ENCODE measurements around the gene MAP10. TPM values are rescaled to one million over a fixed set of nuclear protein-coding genes. Genes with fewer than 3 reads are reported as not detected.
A peak's percentile ranks its signal among the peaks of the same experiment; 100 is the strongest.

The MAP10 gene
- total and polyA plus RNA-seq, 10 of the 15 experiments (the other 5 are each of a cell fraction or from before 2014, with no cell fraction given), result 0.85 to 5.0 (median 4.3) TPM

- TF ChIP-seq, protein P1, sequence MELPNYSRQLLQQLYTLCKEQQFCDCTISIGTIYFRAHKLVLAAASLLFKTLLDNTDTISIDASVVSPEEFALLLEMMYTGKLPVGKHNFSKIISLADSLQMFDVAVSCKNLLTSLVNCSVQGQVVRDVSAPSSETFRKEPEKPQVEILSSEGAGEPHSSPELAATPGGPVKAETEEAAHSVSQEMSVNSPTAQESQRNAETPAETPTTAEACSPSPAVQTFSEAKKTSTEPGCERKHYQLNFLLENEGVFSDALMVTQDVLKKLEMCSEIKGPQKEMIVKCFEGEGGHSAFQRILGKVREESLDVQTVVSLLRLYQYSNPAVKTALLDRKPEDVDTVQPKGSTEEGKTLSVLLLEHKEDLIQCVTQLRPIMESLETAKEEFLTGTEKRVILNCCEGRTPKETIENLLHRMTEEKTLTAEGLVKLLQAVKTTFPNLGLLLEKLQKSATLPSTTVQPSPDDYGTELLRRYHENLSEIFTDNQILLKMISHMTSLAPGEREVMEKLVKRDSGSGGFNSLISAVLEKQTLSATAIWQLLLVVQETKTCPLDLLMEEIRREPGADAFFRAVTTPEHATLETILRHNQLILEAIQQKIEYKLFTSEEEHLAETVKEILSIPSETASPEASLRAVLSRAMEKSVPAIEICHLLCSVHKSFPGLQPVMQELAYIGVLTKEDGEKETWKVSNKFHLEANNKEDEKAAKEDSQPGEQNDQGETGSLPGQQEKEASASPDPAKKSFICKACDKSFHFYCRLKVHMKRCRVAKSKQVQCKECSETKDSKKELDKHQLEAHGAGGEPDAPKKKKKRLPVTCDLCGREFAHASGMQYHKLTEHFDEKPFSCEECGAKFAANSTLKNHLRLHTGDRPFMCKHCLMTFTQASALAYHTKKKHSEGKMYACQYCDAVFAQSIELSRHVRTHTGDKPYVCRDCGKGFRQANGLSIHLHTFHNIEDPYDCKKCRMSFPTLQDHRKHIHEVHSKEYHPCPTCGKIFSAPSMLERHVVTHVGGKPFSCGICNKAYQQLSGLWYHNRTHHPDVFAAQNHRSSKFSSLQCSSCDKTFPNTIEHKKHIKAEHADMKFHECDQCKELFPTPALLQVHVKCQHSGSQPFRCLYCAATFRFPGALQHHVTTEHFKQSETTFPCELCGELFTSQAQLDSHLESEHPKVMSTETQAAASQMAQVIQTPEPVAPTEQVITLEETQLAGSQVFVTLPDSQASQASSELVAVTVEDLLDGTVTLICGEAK (IDR thresholded peaks at IDR 0.05; ENCODE audit: borderline replicate concordance), result peak; percentile 58; the same call in 1 of the 2 replicates
- TF ChIP-seq TARDBP (IDR thresholded peaks at IDR 0.05; ENCODE audit: borderline replicate concordance) (no peak), NRF1 (conservative IDR thresholded peaks at IDR 0.05; ENCODE audit: low read depth, low read length) (no peak), NFYA (IDR thresholded peaks at IDR 0.05; ENCODE audit: borderline replicate concordance, low read depth, low read length) (no peak), MEF2B (IDR thresholded peaks at IDR 0.05; ENCODE audit: partially characterized antibody, poor library complexity, severe bottlenecking) (no peak), MYC (IDR thresholded peaks at IDR 0.05; ENCODE audit: insufficient read depth, insufficient read length, insufficient replicate concordance, low read length, severe bottlenecking) (no peak), POLR2AphosphoS5 (IDR thresholded peaks at IDR 0.05; ENCODE audit: low read length) (peak; percentile 85), CBX3 (IDR thresholded peaks at IDR 0.05; ENCODE audit: borderline replicate concordance, low read depth) (no peak), HDAC2 (IDR thresholded peaks at IDR 0.05) (no peak), SUZ12 (IDR thresholded peaks at IDR 0.05; ENCODE audit: unreplicated experiment) (no peak), DPF2 (IDR thresholded peaks at IDR 0.05) (peak; percentile 55), RAD21 (IDR thresholded peaks at IDR 0.05; ENCODE audit: insufficient read depth, low read depth, low read length) (no peak), ESRRA (IDR thresholded peaks at IDR 0.05; ENCODE audit: low read length) (no peak), ZZZ3 (IDR thresholded peaks at IDR 0.05; ENCODE audit: control insufficient read depth, insufficient read length, low read depth) (no peak), NFYB (IDR thresholded peaks at IDR 0.05; ENCODE audit: insufficient read depth, low read depth, low read length) (no peak), CHD4 (IDR thresholded peaks at IDR 0.05) (no peak), KDM1A (IDR thresholded peaks at IDR 0.05; ENCODE audit: borderline replicate concordance) (no peak), YY1 (IDR thresholded peaks at IDR 0.05; ENCODE audit: low read depth, low read length) (peak; percentile 96), POLR2A (IDR thresholded peaks at IDR 0.05; ENCODE audit: low read depth, low read length) (peak; percentile 83), USF2 (IDR thresholded peaks at IDR 0.05; ENCODE audit: borderline replicate concordance, low read depth, low read length) (no peak), IKZF1 (conservative IDR thresholded peaks at IDR 0.05) (peak; percentile 44; the same call in 1 of the 2 replicates), STAT1 (conservative IDR thresholded peaks at IDR 0.05) (no peak), TBL1XR1 (IDR thresholded peaks at IDR 0.05; ENCODE audit: low read depth, low read length) (no peak), HCFC1 (IDR thresholded peaks at IDR 0.05; ENCODE audit: low read length) (peak; percentile 41; the same call in 1 of the 2 replicates)
- TF ChIP-seq, protein P2, sequence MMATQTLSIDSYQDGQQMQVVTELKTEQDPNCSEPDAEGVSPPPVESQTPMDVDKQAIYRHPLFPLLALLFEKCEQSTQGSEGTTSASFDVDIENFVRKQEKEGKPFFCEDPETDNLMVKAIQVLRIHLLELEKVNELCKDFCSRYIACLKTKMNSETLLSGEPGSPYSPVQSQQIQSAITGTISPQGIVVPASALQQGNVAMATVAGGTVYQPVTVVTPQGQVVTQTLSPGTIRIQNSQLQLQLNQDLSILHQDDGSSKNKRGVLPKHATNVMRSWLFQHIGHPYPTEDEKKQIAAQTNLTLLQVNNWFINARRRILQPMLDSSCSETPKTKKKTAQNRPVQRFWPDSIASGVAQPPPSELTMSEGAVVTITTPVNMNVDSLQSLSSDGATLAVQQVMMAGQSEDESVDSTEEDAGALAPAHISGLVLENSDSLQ (IDR thresholded peaks at IDR 0.05), result peak; percentile 42; the same call in 1 of the 2 replicates
Measured at GRCh38 chr1:232805269-232806185, at the start of gene MAP10 (continued).

Measured in GM12878 (cell line).